ENCODE measurements around the gene CILP2. TPM values are rescaled to one million over a fixed set of nuclear protein-coding genes. Genes with fewer than 3 reads are reported as not detected.

CILP2 gene
- total and polyA plus RNA-seq, 9 of the 15 experiments (the other 6 are each of a cell fraction or from before 2014, with no cell fraction given), result 0.04 to 0.35 (median 0.05) TPM; not detected in 2

DNA sequence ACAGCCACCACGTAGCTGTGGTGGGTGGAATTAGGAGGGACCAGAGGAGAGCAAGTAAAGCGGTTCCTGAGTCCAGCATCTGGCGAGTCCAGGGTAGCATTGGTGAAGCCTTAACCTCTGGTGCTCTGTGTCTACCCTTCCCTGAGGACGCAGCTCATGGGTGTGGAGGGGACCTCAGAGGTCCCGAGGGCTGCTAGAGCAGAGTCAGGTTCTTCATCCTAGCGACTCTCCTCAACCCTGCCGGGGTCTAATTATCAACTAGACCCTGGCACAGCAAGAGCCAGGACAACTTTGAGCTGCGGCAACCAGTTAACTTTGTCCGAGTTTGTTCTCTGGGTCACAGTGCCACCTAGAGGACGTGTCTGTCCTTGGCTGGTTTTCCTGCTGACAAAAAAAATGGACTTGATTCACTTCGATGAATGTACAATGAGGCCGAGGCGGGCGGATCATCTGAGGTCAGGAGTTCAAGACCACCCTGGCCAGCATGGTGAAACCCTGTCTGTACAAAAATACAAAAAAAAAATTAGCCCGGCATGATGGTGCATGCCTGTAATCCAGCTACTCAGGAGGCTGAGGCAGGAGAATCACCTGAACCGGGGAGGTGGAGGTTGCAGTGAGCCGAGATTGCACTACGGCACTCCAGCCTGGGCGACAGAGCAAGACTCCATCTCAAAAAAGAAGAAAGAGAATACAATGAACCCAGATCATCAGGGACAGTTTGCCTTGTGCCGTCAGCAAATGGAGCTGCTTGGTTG, 47.7 kb upstream of the CILP2 start (continued):
- TF ChIP-seq CBX2 (IDR thresholded peaks at IDR 0.05; ENCODE audit: insufficient read depth, low read length, poor library complexity, severe bottlenecking), result no peak
- no peak for TF ChIP-seq PPARD (CRISPR knock-in tag; IDR thresholded peaks at IDR 0.05)
- TF ChIP-seq DMBX1 (CRISPR knock-in tag; IDR thresholded peaks at IDR 0.05; ENCODE audit: borderline replicate concordance), result 0 out of 2 replicates have a peak, but pooled peaks have one; percentile 34
- TF ChIP-seq, protein P1, sequence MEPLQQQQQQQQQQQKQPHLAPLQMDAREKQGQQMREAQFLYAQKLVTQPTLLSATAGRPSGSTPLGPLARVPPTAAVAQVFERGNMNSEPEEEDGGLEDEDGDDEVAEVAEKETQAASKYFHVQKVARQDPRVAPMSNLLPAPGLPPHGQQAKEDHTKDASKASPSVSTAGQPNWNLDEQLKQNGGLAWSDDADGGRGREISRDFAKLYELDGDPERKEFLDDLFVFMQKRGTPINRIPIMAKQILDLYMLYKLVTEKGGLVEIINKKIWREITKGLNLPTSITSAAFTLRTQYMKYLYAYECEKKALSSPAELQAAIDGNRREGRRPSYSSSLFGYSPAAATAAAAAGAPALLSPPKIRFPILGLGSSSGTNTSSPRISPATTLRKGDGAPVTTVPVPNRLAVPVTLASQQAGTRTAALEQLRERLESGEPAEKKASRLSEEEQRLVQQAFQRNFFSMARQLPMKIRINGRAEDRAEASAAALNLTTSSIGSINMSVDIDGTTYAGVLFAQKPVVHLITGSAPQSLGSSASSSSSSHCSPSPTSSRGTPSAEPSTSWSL (CRISPR knock-in tag; IDR thresholded peaks at IDR 0.05; ENCODE audit: borderline replicate concordance), result no peak
- TF ChIP-seq, protein P2, sequence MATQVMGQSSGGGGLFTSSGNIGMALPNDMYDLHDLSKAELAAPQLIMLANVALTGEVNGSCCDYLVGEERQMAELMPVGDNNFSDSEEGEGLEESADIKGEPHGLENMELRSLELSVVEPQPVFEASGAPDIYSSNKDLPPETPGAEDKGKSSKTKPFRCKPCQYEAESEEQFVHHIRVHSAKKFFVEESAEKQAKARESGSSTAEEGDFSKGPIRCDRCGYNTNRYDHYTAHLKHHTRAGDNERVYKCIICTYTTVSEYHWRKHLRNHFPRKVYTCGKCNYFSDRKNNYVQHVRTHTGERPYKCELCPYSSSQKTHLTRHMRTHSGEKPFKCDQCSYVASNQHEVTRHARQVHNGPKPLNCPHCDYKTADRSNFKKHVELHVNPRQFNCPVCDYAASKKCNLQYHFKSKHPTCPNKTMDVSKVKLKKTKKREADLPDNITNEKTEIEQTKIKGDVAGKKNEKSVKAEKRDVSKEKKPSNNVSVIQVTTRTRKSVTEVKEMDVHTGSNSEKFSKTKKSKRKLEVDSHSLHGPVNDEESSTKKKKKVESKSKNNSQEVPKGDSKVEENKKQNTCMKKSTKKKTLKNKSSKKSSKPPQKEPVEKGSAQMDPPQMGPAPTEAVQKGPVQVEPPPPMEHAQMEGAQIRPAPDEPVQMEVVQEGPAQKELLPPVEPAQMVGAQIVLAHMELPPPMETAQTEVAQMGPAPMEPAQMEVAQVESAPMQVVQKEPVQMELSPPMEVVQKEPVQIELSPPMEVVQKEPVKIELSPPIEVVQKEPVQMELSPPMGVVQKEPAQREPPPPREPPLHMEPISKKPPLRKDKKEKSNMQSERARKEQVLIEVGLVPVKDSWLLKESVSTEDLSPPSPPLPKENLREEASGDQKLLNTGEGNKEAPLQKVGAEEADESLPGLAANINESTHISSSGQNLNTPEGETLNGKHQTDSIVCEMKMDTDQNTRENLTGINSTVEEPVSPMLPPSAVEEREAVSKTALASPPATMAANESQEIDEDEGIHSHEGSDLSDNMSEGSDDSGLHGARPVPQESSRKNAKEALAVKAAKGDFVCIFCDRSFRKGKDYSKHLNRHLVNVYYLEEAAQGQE (IDR thresholded peaks at IDR 0.05; ENCODE audit: borderline replicate concordance), result peak; percentile 72
- TF ChIP-seq, protein P2 (CRISPR knock-in tag; IDR thresholded peaks at IDR 0.05; ENCODE audit: low read depth), result no peak
- TF ChIP-seq, protein P3, sequence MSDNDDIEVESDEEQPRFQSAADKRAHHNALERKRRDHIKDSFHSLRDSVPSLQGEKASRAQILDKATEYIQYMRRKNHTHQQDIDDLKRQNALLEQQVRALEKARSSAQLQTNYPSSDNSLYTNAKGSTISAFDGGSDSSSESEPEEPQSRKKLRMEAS (CRISPR knock-in tag; IDR thresholded peaks at IDR 0.05), result no peak
- no peak for TF ChIP-seq ZNF830 (CRISPR knock-in tag; IDR thresholded peaks at IDR 0.05)
- no peak for TF ChIP-seq TSC22D4 (tag; IDR thresholded peaks at IDR 0.05)
- TF ChIP-seq, protein P4, sequence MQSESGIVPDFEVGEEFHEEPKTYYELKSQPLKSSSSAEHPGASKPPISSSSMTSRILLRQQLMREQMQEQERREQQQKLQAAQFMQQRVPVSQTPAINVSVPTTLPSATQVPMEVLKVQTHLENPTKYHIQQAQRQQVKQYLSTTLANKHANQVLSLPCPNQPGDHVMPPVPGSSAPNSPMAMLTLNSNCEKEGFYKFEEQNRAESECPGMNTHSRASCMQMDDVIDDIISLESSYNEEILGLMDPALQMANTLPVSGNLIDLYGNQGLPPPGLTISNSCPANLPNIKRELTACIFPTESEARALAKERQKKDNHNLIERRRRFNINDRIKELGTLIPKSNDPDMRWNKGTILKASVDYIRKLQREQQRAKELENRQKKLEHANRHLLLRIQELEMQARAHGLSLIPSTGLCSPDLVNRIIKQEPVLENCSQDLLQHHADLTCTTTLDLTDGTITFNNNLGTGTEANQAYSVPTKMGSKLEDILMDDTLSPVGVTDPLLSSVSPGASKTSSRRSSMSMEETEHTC (IDR thresholded peaks at IDR 0.05), result no peak
- TF ChIP-seq SMARCC2 (IDR thresholded peaks at IDR 0.05; ENCODE audit: low read depth), result no peak

Data from K562 (cell line).